HepG2 (cell line): ENCODE measurements around the gene KLHL30.

Source experiments
- GFI1 ChIP-seq: sonication (generic); formaldehyde crosslinking; IDR thresholded peaks from 2 replicates; pipeline ENCODE4 v1.5.0; 2020; ENCODE audit warnings: missing genetic modification reagents, mild to moderate bottlenecking, borderline replicate concordance
- POLR2A ChIP-seq, 2 experiments: IDR thresholded peaks; 2 replicates each; pipeline ENCODE4 v1.6.1; 2011; ENCODE audit warnings: low read depth in 2 of 2, low read length in 2 of 2, mild to moderate bottlenecking in 1 of 2, moderate library complexity in 1 of 2; ENCODE audit not compliant: insufficient read depth in 1 of 2
- RAD21 ChIP-seq: fragments of 450-650 bp; formaldehyde crosslinking; IDR thresholded peaks from 2 replicates; pipeline ENCODE4 v1.5.0; 2020; ENCODE audit warnings: mild to moderate bottlenecking
- TF ChIP-seq, protein P1 (sequence below), 2 experiments: sonication (generic) in 1 of 2; formaldehyde crosslinking in 1 of 2; IDR thresholded peaks; 2 replicates each; pipeline versions ENCODE4 v1.5.1 to v1.6.1; 2011 to 2020; ENCODE audit warnings: borderline replicate concordance in 1 of 2, low read depth in 1 of 2, low read length in 1 of 2, mild to moderate bottlenecking in 1 of 2, missing genetic modification reagents in 1 of 2, moderate library complexity in 1 of 2

- TF ChIP-seq GFI1 (CRISPR knock-in tag) = no peak
- TF ChIP-seq POLR2A (IDR thresholded peaks at IDR 0.05; ENCODE audit: insufficient read depth in 1 of 2, low read depth in 2 of 2, low read length in 2 of 2) = no peak
- TF ChIP-seq, protein P1, sequence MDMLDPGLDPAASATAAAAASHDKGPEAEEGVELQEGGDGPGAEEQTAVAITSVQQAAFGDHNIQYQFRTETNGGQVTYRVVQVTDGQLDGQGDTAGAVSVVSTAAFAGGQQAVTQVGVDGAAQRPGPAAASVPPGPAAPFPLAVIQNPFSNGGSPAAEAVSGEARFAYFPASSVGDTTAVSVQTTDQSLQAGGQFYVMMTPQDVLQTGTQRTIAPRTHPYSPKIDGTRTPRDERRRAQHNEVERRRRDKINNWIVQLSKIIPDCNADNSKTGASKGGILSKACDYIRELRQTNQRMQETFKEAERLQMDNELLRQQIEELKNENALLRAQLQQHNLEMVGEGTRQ (IDR thresholded peaks at IDR 0.05; ENCODE audit: low read depth, low read length) = no peak
- TF ChIP-seq, protein P1 (CRISPR knock-in tag; IDR thresholded peaks at IDR 0.05; ENCODE audit: borderline replicate concordance) = no peak
- TF ChIP-seq RAD21 (CRISPR knock-in tag) = no peak
These were observed 36.2 kb downstream of the KLHL30 start for GRCh38 chr2:238174701-238175100.
